Thoracic aorta (tissue), 2 donors: ENCODE measurements around the gene RFWD3. TPM values are rescaled to one million over a fixed set of nuclear protein-coding genes. Genes with fewer than 3 reads are reported as not detected.

Experiments used
- ATAC-seq: fragments of 150-250 bp; one replicate; pipeline ENCODE4 v1.8.0; 2017; ENCODE audit warnings: low read depth; ENCODE audit not compliant: insufficient number of reproducible peaks, low FRiP score
- DNase-seq: peaks from one replicate; pipeline ENCODE4 v3.0.0-alpha.2; 2020; ENCODE audit warnings: low spot score
- H3K27ac ChIP-seq, 2 donors: fragments of 200-600 bp; sonication (generic); 1 replicate in 1 of 2; 2 replicates in 1 of 2; pipeline ENCODE4 v1.5.1; 2016; ENCODE audit warnings: mild to moderate bottlenecking in 2 of 2, moderate library complexity in 2 of 2
- H3K27me3 ChIP-seq: fragments of 200-600 bp; sonication (generic); replicated peaks from 2 replicates; pipeline ENCODE4 v1.6.0; 2016; ENCODE audit warnings: mild to moderate bottlenecking; ENCODE audit not compliant: insufficient read depth
- H3K36me3 ChIP-seq: fragments of 200-600 bp; sonication (generic); one replicate; pipeline ENCODE4 v1.5.1; 2016
- H3K4me1 ChIP-seq, 2 donors: fragments of 200-600 bp; sonication (generic); 1 replicate in 1 of 2; 2 replicates in 1 of 2; pipeline versions ENCODE4 v1.5.1 to v1.6.0; 2016; ENCODE audit warnings: low read depth in 2 of 2, mild to moderate bottlenecking in 1 of 2; ENCODE audit not compliant: control insufficient read depth in 1 of 2
- H3K4me3 ChIP-seq: fragments of 200-600 bp; sonication (generic); 2 replicates; pipeline ENCODE4 v1.5.1; 2016; ENCODE audit warnings: mild to moderate bottlenecking
- H3K9me3 ChIP-seq: fragments of 200-600 bp; sonication (generic); 2 replicates; pipeline ENCODE4 v1.5.1; 2016
- CTCF ChIP-seq: fragments of 200-600 bp; sonication (generic); IDR thresholded peaks from one replicate; pipeline ENCODE4 v1.5.1; 2019; ENCODE audit warnings: antibody characterized with exemption
- total RNA-seq, 2 donors: library from RNA; depleted of rRNA; stranded (reverse); fragments of >200 nt; gene quantifications; one replicate each; pipeline versions ENCODE4 v1.1.0 to v1.2.3, GENCODE V29; 2016

RFWD3 gene
- total RNA-seq, 2 donors from 2014 or later: 16.7 to 28.8 TPM

- Histone ChIP-seq H3K27me3 (no peaks in the 10 kb centered on the region), H3K9me3 (no peaks in the 10 kb centered on the region), H3K27ac (no peak overlapping the region), H3K4me3 (no peak overlapping the region), H3K4me1 (peaks cover 0 to 9% of the 10 kb centered on the region in 2 donors), H3K36me3 (peaks cover 11% of the 10 kb centered on the region)
- ATAC-seq: no peak
- no peak for DNase-seq
- TF ChIP-seq CTCF: no peak
Observed at GRCh38 chr16:74652249-74652648, 14.4 kb downstream of the RFWD3 start.

GRCh38 chr16:74651841-74652240 is 14.8 kb downstream of the RFWD3 start:
- H3K36me3 ChIP-seq: peaks cover 11% of the 10 kb centered on the region
- H3K27me3 ChIP-seq: no peaks in the 10 kb centered on the region
- no peak for TF ChIP-seq CTCF
- H3K27ac ChIP-seq: no peak overlapping the region
- ATAC-seq: no peak
- H3K4me1 ChIP-seq: peaks cover 0 to 12% of the 10 kb centered on the region in 2 donors
- no peaks in the 10 kb centered on the region for H3K9me3 ChIP-seq
- no peak overlapping the region for H3K4me3 ChIP-seq
- no peak for DNase-seq

GRCh38 chr16:74650966-74651567 is 15.6 kb downstream of the RFWD3 start:
- no peak overlapping the region for H3K27ac ChIP-seq
- no peak for ATAC-seq
- H3K4me3 ChIP-seq: no peak overlapping the region
- peaks cover 11% of the 10 kb centered on the region for H3K36me3 ChIP-seq
- no peaks in the 10 kb centered on the region for H3K9me3 ChIP-seq
- peaks cover 0 to 12% of the 10 kb centered on the region in 2 donors for H3K4me1 ChIP-seq
- peak; percentile 29 for TF ChIP-seq CTCF
- no peaks in the 10 kb centered on the region for H3K27me3 ChIP-seq
- no peak for DNase-seq

GRCh38 chr16:74649839-74650504 is 16.7 kb downstream of the RFWD3 start:
- no peak for DNase-seq
- peaks cover 11% of the 10 kb centered on the region for H3K36me3 ChIP-seq
- H3K9me3 ChIP-seq: no peaks in the 10 kb centered on the region
- ATAC-seq: no peak
- TF ChIP-seq CTCF: no peak
- no peak overlapping the region for H3K4me3 ChIP-seq
- H3K4me1 ChIP-seq: peaks cover 0 to 12% of the 10 kb centered on the region in 2 donors
- no peak overlapping the region for H3K27ac ChIP-seq
- no peaks in the 10 kb centered on the region for H3K27me3 ChIP-seq

GRCh38 chr16:74641969-74642368 is 24.7 kb downstream of the RFWD3 start:
- Histone ChIP-seq H3K27ac (no peak overlapping the region), H3K4me3 (no peak overlapping the region), H3K4me1 (no peaks in the 10 kb centered on the region), H3K27me3 (no peaks in the 10 kb centered on the region), H3K9me3 (no peaks in the 10 kb centered on the region), H3K36me3 (peaks cover 19% of the 10 kb centered on the region)
- no peak for ATAC-seq
- no peak for DNase-seq
- no peak for TF ChIP-seq CTCF
